H1 (cell line): ENCODE data around the gene DNAH10. TPM values are rescaled to one million over a fixed set of nuclear protein-coding genes. Genes with fewer than 3 reads are reported as not detected.

Source experiments
- CTCF ChIA-PET: fragments of 300-600 bp; sonication (Branson Sonifier 250); formaldehyde crosslinking; loops from one replicate; lab custom pipeline; 2021; ENCODE audit not compliant: partially characterized antibody; lab: Charles Lee
- POLR2A ChIA-PET: fragments of 300-600 bp; sonication (Branson Sonifier 250); formaldehyde crosslinking; loops from one replicate; lab custom pipeline; 2021; ENCODE audit warnings: inconsistent platforms; ENCODE audit not compliant: partially characterized antibody; lab: Charles Lee
- DNase-seq, 2 experiments: peaks; one replicate each; pipeline versions ENCODE4 v3.0.0 to v3.0.0-alpha.2; 2010 to 2022; ENCODE audit warnings: low spot score in 2 of 2, low read depth in 1 of 2, mixed read lengths in 1 of 2
- FAIRE-seq: peaks from 2 replicates; lab custom pipeline; 2011; peaks lifted over from hg19 to GRCh38; lab: Jason Lieb, UNC
- H2AFZ ChIP-seq: 2 replicates; pipeline ENCODE4 v1.8.1; 2012; ENCODE audit warnings: low read length, inconsistent platforms
- H2AK5ac ChIP-seq: 2 replicates; pipeline ENCODE4 v1.6.1; 2013; ENCODE audit warnings: low read depth, low read length
- H2BK120ac ChIP-seq: replicated peaks from 2 replicates; pipeline ENCODE3; 2013; ENCODE audit warnings: low read depth, low read length, inconsistent platforms
- H2BK12ac ChIP-seq: 2 replicates; pipeline ENCODE4 v1.6.1; 2013; ENCODE audit warnings: low read depth, low read length
- H2BK15ac ChIP-seq: 2 replicates; pipeline ENCODE4 v1.6.1; 2013; ENCODE audit warnings: low read length
- H2BK20ac ChIP-seq: 2 replicates; pipeline ENCODE4 v1.6.1; 2013; ENCODE audit warnings: low read length
- H2BK5ac ChIP-seq: 2 replicates; pipeline ENCODE4 v1.6.1; 2013; ENCODE audit warnings: low read depth, low read length
- H3K14ac ChIP-seq: 2 replicates; pipeline ENCODE4 v1.6.1; 2013; ENCODE audit warnings: inconsistent platforms; ENCODE audit not compliant: insufficient read length
- H3K18ac ChIP-seq: 2 replicates; pipeline ENCODE4 v1.6.1; 2013; ENCODE audit warnings: low read length; ENCODE audit errors: extremely low read depth
- H3K23ac ChIP-seq: 2 replicates; pipeline ENCODE4 v1.6.1; 2013; ENCODE audit warnings: inconsistent platforms; ENCODE audit not compliant: insufficient read length
- H3K23me2 ChIP-seq: 2 replicates; pipeline ENCODE4 v1.6.1; 2013; ENCODE audit warnings: low read depth, low read length
- H3K27ac ChIP-seq: 2 replicates; pipeline ENCODE4 v1.6.1; 2011; ENCODE audit warnings: low read depth, low read length, inconsistent platforms
- H3K27me3 ChIP-seq, 4 experiments: replicated peaks in 1 of 4; 1 replicate in 1 of 4; 2 replicates in 3 of 4; pipeline versions ENCODE4 v1.6.1 to v1.8.1; 2011 to 2013; ENCODE audit warnings: low read length in 3 of 4, mild to moderate bottlenecking in 3 of 4, inconsistent platforms in 2 of 4, mixed read lengths in 2 of 4, moderate library complexity in 1 of 4; ENCODE audit not compliant: control insufficient read depth in 3 of 4, insufficient read depth in 3 of 4; ENCODE audit errors: extremely low read depth in 1 of 4
- H3K36me3 ChIP-seq, 4 experiments: 2 replicates each; pipeline versions ENCODE4 v1.6.1 to v1.8.1; 2011 to 2013; ENCODE audit warnings: mild to moderate bottlenecking in 4 of 4, low read length in 3 of 4, moderate library complexity in 2 of 4, control low read depth in 1 of 4, inconsistent platforms in 1 of 4; ENCODE audit not compliant: insufficient read depth in 4 of 4, control insufficient read depth in 2 of 4
- H3K4ac ChIP-seq: replicated peaks from 2 replicates; pipeline ENCODE3; 2013; ENCODE audit warnings: low read length, low read depth, mixed read lengths, inconsistent platforms; ENCODE audit not compliant: insufficient read length
- H3K4me1 ChIP-seq, 4 experiments: replicated peaks in 1 of 4; 1 replicate in 1 of 4; 2 replicates in 3 of 4; pipeline versions ENCODE4 v1.6.1 to v1.8.1; 2011 to 2013; ENCODE audit warnings: low read length in 3 of 4, inconsistent platforms in 2 of 4, mixed read lengths in 1 of 4; ENCODE audit not compliant: insufficient read depth in 4 of 4, control insufficient read depth in 3 of 4
- H3K4me2 ChIP-seq, 2 experiments: 2 replicates each; pipeline versions ENCODE4 v1.6.1 to v1.8.1; 2011 to 2013; ENCODE audit warnings: low read depth in 2 of 2, low read length in 2 of 2, control low read depth in 1 of 2, inconsistent platforms in 1 of 2, mild to moderate bottlenecking in 1 of 2; ENCODE audit not compliant: insufficient read depth in 1 of 2
- H3K4me3 ChIP-seq, 4 experiments: fragments of 200-600, 300-600 bp in 1 of 4; sonication (generic), shearing (Covaris generic), sonication (Bioruptor Twin) in 1 of 4; 2 replicates each; pipeline versions ENCODE4 v1.5.1 to v1.8.1; 2011 to 2016; ENCODE audit warnings: low read length in 4 of 4, low read depth in 3 of 4, control low read depth in 2 of 4, inconsistent platforms in 2 of 4, mild to moderate bottlenecking in 2 of 4, mixed read lengths in 1 of 4, moderate library complexity in 1 of 4; ENCODE audit not compliant: insufficient read depth in 2 of 4; ENCODE audit errors: extremely low read depth in 1 of 4
- H3K56ac ChIP-seq: replicated peaks from 2 replicates; pipeline ENCODE3; 2013; ENCODE audit warnings: low read depth, mild to moderate bottlenecking, mixed read lengths, low read length, inconsistent platforms; ENCODE audit not compliant: insufficient read length
- H3K79me1 ChIP-seq: 2 replicates; pipeline ENCODE4 v1.6.1; 2013; ENCODE audit warnings: low read depth, low read length, control low read depth
- H3K79me2 ChIP-seq, 2 experiments: 2 replicates each; pipeline versions ENCODE4 v1.6.1 to v1.8.1; 2012 to 2013; ENCODE audit warnings: low read length in 2 of 2, mild to moderate bottlenecking in 2 of 2, inconsistent platforms in 1 of 2; ENCODE audit not compliant: insufficient read depth in 2 of 2, control insufficient read depth in 1 of 2
- H3K9ac ChIP-seq, 4 experiments: replicated peaks in 1 of 4; 1 replicate in 1 of 4; 2 replicates in 3 of 4; pipeline versions ENCODE4 v1.6.1 to v1.8.1; 2011 to 2013; ENCODE audit warnings: low read depth in 3 of 4, low read length in 3 of 4, control low read depth in 2 of 4, mild to moderate bottlenecking in 2 of 4, moderate library complexity in 2 of 4, inconsistent platforms in 1 of 4; ENCODE audit errors: extremely low read depth in 1 of 4
- H3K9me3 ChIP-seq, 2 experiments: 2 replicates each; pipeline versions ENCODE4 v1.6.1 to v1.8.1; 2012 to 2013; ENCODE audit warnings: mild to moderate bottlenecking in 2 of 2, moderate library complexity in 2 of 2, control low read depth in 1 of 2, inconsistent platforms in 1 of 2, low read depth in 1 of 2, low read length in 1 of 2, mixed read lengths in 1 of 2; ENCODE audit not compliant: insufficient read depth in 2 of 2
- H4K20me1 ChIP-seq, 2 experiments: replicated peaks in 1 of 2; 2 replicates each; pipeline versions ENCODE3 to v1.8.1; 2011 to 2013; ENCODE audit warnings: inconsistent platforms in 2 of 2, low read length in 2 of 2, mild to moderate bottlenecking in 1 of 2; ENCODE audit not compliant: insufficient read depth in 2 of 2, control insufficient read depth in 1 of 2
- H4K5ac ChIP-seq: 2 replicates; pipeline ENCODE4 v1.6.1; 2013; ENCODE audit warnings: low read length, low read depth, mixed read lengths, inconsistent platforms; ENCODE audit not compliant: insufficient read length
- H4K8ac ChIP-seq: 2 replicates; pipeline ENCODE4 v1.8.0; 2013; ENCODE audit warnings: mild to moderate bottlenecking, moderate library complexity, low read length, inconsistent platforms; ENCODE audit not compliant: insufficient read depth; ENCODE audit errors: extremely low read depth
- H4K91ac ChIP-seq: replicated peaks from 2 replicates; pipeline ENCODE3; 2013; ENCODE audit warnings: low read length, mixed read lengths, inconsistent platforms; ENCODE audit not compliant: insufficient read length
- POLR2AphosphoS5 ChIP-seq: IDR thresholded peaks from 2 replicates; pipeline ENCODE4 v1.6.1; 2011; ENCODE audit warnings: low read depth, low read length
- SIX5 ChIP-seq: IDR thresholded peaks from 2 replicates; pipeline ENCODE4 v1.6.1; 2011; ENCODE audit warnings: mild to moderate bottlenecking, low read depth, low read length
- WGBS, 2 experiments: shearing (Covaris generic) in 1 of 2; methylation state at CpG; one replicate each; pipeline versions ENCODE4 v1.1.6 to v1.1.7; 2013 to 2015; ENCODE audit warnings: low lambda C conversion rate in 2 of 2, mixed read lengths in 2 of 2, inconsistent platforms in 1 of 2, low coverage in 1 of 2, missing lambda C conversion rate in 1 of 2; ENCODE audit not compliant: insufficient replicate concordance in 2 of 2, insufficient coverage in 1 of 2, insufficient read length in 1 of 2; ENCODE audit errors: extremely low coverage in 1 of 2, missing lambda C conversion rate in 1 of 2; 5-methylcytosine and 5-hydroxymethylcytosine counted together
- polyA plus RNA-seq, 7 experiments: library from polyadenylated mRNA; depleted of rRNA in 3 of 7; stranded (reverse) in 5 of 7; unstranded in 2 of 7; fragments of >200 nt in 5 of 7; fragments of 200-250 nt in 2 of 7; gene quantifications; 1 replicate in 5 of 7; 2 replicates in 1 of 7; 4 replicates in 1 of 7; pipeline versions ENCODE4 v1.2.1 to v1.2.3, GENCODE V29; 2011 to 2013; ENCODE audit warnings: missing spikeins in 2 of 7, mixed read lengths in 2 of 7
- total RNA-seq: library from RNA; stranded (reverse); fragmentation: NEBNext Ultra II Directional; extraction: Animal tissue kit (Norgen Biotek cat#: 25700); gene quantifications from 2 replicates; pipeline ENCODE4 v1.2.1, GENCODE V29; 2021

DNAH10 gene
- total and polyA plus RNA-seq, 2 of the 8 experiments (the other 6 are each of a cell fraction or from before 2014, with no cell fraction given), result 0.02 to 0.24 TPM

GRCh38 chr12:123721245-123721644 is 40.9 kb upstream of the DNAH10 start:
- H4K20me1 ChIP-seq, result peaks cover 2 to 5% of the 10 kb centered on the region in 2 experiments
- H2BK15ac ChIP-seq, result no peak overlapping the region
- no peak overlapping the region for H4K91ac ChIP-seq
- H3K9me3 ChIP-seq, result no peaks in the 10 kb centered on the region
- H3K79me2 ChIP-seq, result peaks cover 0 to 12% of the 10 kb centered on the region in 2 experiments; a peak in 1 of 4 replicates
- no peak overlapping the region for H2AK5ac ChIP-seq
- no peak overlapping the region for H2BK120ac ChIP-seq
- H3K27me3 ChIP-seq, result no peaks in the 10 kb centered on the region
- H3K4me2 ChIP-seq, result no peak overlapping the region
- no peak overlapping the region for H3K23ac ChIP-seq
- H3K79me1 ChIP-seq, result no peaks in the 10 kb centered on the region; the same call in 1 of the 2 replicates
- no peaks in the 10 kb centered on the region for H3K23me2 ChIP-seq
- H2BK20ac ChIP-seq, result no peak overlapping the region
- no peak for TF ChIP-seq SIX5
- no peak for TF ChIP-seq POLR2AphosphoS5
- TF ChIP-seq, all 59 proteins: peak for 0
- H3K56ac ChIP-seq, result no peak overlapping the region
- H3K18ac ChIP-seq, result no peak overlapping the region
- no peak overlapping the region for H3K9ac ChIP-seq
- CTCF ChIA-PET, result interaction anchor here (0.6 kb wide), 1 partner anchor 15 kb away, joined by 3 read pairs; no protein-coding TSS in a partner anchor
- H2AFZ ChIP-seq, result no peak overlapping the region
- no peak for DNase-seq
- no peaks in the 10 kb centered on the region for H3K4me1 ChIP-seq
- H2BK12ac ChIP-seq, result no peak overlapping the region
- H4K8ac ChIP-seq, result no peak overlapping the region
- no peak overlapping the region for H3K14ac ChIP-seq
- peaks cover 15 to 67% (median 40%) of the 10 kb centered on the region in 4 experiments; a peak in 7 of 8 replicates for H3K36me3 ChIP-seq
- 95% methylated on average over 2 of the region's 2 CpGs; no CpG with 5 or more reads in 1 of the 2 experiments for WGBS, 2 experiments
- H4K5ac ChIP-seq, result no peak overlapping the region
- no peak overlapping the region for H2BK5ac ChIP-seq
- H3K27ac ChIP-seq, result no peak overlapping the region
- H3K4ac ChIP-seq, result no peak overlapping the region
- POLR2A ChIA-PET, result no interaction called here
- H3K4me3 ChIP-seq, result no peak overlapping the region
- FAIRE-seq, result no peak
